ENCODE results near the gene DNAH9.

Gene DNAH9

GRCh38 chr17:11598274-11599221 lies at the start of gene DNAH9:
Gene DNAH9 (plus strand): TSS chr17:11598470. CDS start chr17:11598499, 29 bp downstream.
- no peak for DNase-seq

GRCh38 chr17:11550431-11550830 lies 47.8 kb upstream of the DNAH9 start:
- no peak for DNase-seq

- no peak for DNase-seq
These were observed 46.8 kb upstream of the DNAH9 start for GRCh38 chr17:11551442-11551841.

GRCh38 chr17:11553135-11553534 lies 45.1 kb upstream of the DNAH9 start:
- DNase-seq = no peak

- DNase-seq = no peak
These were observed 44.2 kb upstream of the DNAH9 start for GRCh38 chr17:11554042-11554441.

- DNase-seq = no peak
These were observed 43.7 kb upstream of the DNAH9 start for GRCh38 chr17:11554542-11554941.

GRCh38 chr17:11555530-11555929 lies 42.7 kb upstream of the DNAH9 start:
- DNase-seq = no peak

- no peak for DNase-seq
These were observed 40.4 kb upstream of the DNAH9 start for GRCh38 chr17:11557727-11558452.

GRCh38 chr17:11558681-11559234 lies 39.5 kb upstream of the DNAH9 start:
- DNase-seq = no peak

GRCh38 chr17:11559601-11560000 lies 38.7 kb upstream of the DNAH9 start:
- DNase-seq = no peak

- DNase-seq = no peak
These were observed 37.0 kb upstream of the DNAH9 start for GRCh38 chr17:11561281-11561680.

- no peak for DNase-seq
These were observed 36.6 kb upstream of the DNAH9 start for GRCh38 chr17:11561702-11562101.

- no peak for DNase-seq
These were observed 33.5 kb upstream of the DNAH9 start for GRCh38 chr17:11564589-11565380.

- no peak for DNase-seq
These were observed 32.7 kb upstream of the DNAH9 start for GRCh38 chr17:11565591-11565990.

GRCh38 chr17:11578998-11579397 lies 19.3 kb upstream of the DNAH9 start:
- DNase-seq = no peak

GRCh38 chr17:11580677-11581076 lies 17.6 kb upstream of the DNAH9 start:
- DNase-seq = no peak

GRCh38 chr17:11582217-11582616 lies 16.1 kb upstream of the DNAH9 start:
- DNase-seq = no peak

GRCh38 chr17:11583306-11583992 lies 14.8 kb upstream of the DNAH9 start:
- DNase-seq = no peak

GRCh38 chr17:11589716-11590115 lies 8.6 kb upstream of the DNAH9 start:
- no peak for DNase-seq

- no peak for DNase-seq
These were observed 3.4 kb downstream of the DNAH9 start for GRCh38 chr17:11601661-11602060.

GRCh38 chr17:11608396-11608795 lies 10.1 kb downstream of the DNAH9 start:
- DNase-seq = no peak

- DNase-seq = no peak
These were observed 12.8 kb downstream of the DNAH9 start for GRCh38 chr17:11610999-11611566.
